ENCODE measurements around the gene GID8. TPM values are rescaled to one million over a fixed set of nuclear protein-coding genes. Genes with fewer than 3 reads are reported as not detected.

Gene GID8
- total and polyA plus RNA-seq, 2 experiments from 2014 or later = 41.8 to 106 TPM

DNA sequence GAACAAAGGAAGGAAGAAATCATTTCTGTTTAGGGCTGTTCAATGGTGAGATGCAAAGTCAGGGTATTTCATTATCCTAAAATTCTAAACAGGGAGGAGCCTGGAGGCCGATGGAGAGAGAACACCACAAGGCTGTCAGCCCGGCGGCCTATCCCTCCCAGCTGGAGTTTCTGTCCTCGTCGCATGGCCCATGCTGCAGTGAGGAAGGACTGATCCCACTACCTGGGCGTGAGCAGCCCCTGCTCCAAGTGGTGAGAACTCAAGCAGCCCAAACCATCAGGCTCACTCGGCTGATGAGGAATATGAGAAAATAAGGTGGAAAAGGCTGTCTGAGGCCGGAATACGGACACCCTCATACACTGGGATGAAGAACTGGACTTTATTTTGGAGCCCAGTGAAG, 42.4 kb upstream of the GID8 start (continued):
- TF ChIP-seq EZH2phosphoT487 (IDR thresholded peaks at IDR 0.05; ENCODE audit: unreplicated experiment) (no peak), STAT1 (IDR thresholded peaks at IDR 0.05; ENCODE audit: unreplicated experiment) (no peak)

- no peak for DNase-seq (ENCODE audit: low spot score)
- Histone ChIP-seq H3K4me2 (no peak overlapping the region), H3K36me3 (ENCODE audit: insufficient read depth) (peaks cover 50% of the 10 kb centered on the region), H2AFZ (no peak overlapping the region), H3K27ac (ENCODE audit: low read depth) (peak overlapping the region; percentile 50; the same call in 1 of the 2 replicates), H3K9me2 (ENCODE audit: insufficient read depth) (no peaks in the 10 kb centered on the region), H3K79me2 (replicated peaks; ENCODE audit: insufficient read depth) (no peaks in the 10 kb centered on the region), H3K4me3 (no peak overlapping the region), H4K20me1 (replicated peaks; ENCODE audit: insufficient read depth) (peaks cover 41% of the 10 kb centered on the region), H3K4me1 (ENCODE audit: insufficient read depth) (peaks cover 29% of the 10 kb centered on the region), H3F3A (replicated peaks; ENCODE audit: low read depth) (peaks cover 66% of the 10 kb centered on the region), H3K27me3 (ENCODE audit: insufficient read depth) (no peaks in the 10 kb centered on the region)
- Mint-ChIP-seq H3K27me3 (ENCODE audit: insufficient read depth, low read depth, poor library complexity) (peaks cover 28% of the 10 kb centered on the region), H3K27ac (no peak overlapping the region; the same call in 1 of the 2 replicates), H3K4me3 (no peak overlapping the region), H3K36me3 (ENCODE audit: low read depth) (peaks cover 56% of the 10 kb centered on the region), H3K4me1 (peaks cover 40% of the 10 kb centered on the region), H3K9me3 (no peaks in the 10 kb centered on the region; the same call in 2 of the 3 replicates)
- ATAC-seq = no peak
- TF ChIP-seq JUNB (IDR thresholded peaks at IDR 0.05; ENCODE audit: unreplicated experiment) (no peak), ZNF331 (CRISPR knock-in tag; IDR thresholded peaks at IDR 0.05; ENCODE audit: low read depth) (no peak), EZH2phosphoT487 (IDR thresholded peaks at IDR 0.05; ENCODE audit: unreplicated experiment) (no peak), POLR2AphosphoS5 (IDR thresholded peaks at IDR 0.05; ENCODE audit: low read depth) (no peak), ZNF114 (CRISPR knock-in tag; IDR thresholded peaks at IDR 0.05) (no peak), STAT1 (IDR thresholded peaks at IDR 0.05; ENCODE audit: unreplicated experiment) (no peak), CREB1 (CRISPR knock-in tag; IDR thresholded peaks at IDR 0.05; ENCODE audit: low read depth) (no peak), NANOG (IDR thresholded peaks at IDR 0.05; ENCODE audit: borderline replicate concordance) (no peak), EZH2 (IDR thresholded peaks at IDR 0.05; ENCODE audit: low read depth, unreplicated experiment) (no peak)
- TF ChIP-seq, protein P1, sequence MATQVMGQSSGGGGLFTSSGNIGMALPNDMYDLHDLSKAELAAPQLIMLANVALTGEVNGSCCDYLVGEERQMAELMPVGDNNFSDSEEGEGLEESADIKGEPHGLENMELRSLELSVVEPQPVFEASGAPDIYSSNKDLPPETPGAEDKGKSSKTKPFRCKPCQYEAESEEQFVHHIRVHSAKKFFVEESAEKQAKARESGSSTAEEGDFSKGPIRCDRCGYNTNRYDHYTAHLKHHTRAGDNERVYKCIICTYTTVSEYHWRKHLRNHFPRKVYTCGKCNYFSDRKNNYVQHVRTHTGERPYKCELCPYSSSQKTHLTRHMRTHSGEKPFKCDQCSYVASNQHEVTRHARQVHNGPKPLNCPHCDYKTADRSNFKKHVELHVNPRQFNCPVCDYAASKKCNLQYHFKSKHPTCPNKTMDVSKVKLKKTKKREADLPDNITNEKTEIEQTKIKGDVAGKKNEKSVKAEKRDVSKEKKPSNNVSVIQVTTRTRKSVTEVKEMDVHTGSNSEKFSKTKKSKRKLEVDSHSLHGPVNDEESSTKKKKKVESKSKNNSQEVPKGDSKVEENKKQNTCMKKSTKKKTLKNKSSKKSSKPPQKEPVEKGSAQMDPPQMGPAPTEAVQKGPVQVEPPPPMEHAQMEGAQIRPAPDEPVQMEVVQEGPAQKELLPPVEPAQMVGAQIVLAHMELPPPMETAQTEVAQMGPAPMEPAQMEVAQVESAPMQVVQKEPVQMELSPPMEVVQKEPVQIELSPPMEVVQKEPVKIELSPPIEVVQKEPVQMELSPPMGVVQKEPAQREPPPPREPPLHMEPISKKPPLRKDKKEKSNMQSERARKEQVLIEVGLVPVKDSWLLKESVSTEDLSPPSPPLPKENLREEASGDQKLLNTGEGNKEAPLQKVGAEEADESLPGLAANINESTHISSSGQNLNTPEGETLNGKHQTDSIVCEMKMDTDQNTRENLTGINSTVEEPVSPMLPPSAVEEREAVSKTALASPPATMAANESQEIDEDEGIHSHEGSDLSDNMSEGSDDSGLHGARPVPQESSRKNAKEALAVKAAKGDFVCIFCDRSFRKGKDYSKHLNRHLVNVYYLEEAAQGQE (IDR thresholded peaks at IDR 0.05; ENCODE audit: unreplicated experiment) = no peak
- TF ChIP-seq, protein P2, sequence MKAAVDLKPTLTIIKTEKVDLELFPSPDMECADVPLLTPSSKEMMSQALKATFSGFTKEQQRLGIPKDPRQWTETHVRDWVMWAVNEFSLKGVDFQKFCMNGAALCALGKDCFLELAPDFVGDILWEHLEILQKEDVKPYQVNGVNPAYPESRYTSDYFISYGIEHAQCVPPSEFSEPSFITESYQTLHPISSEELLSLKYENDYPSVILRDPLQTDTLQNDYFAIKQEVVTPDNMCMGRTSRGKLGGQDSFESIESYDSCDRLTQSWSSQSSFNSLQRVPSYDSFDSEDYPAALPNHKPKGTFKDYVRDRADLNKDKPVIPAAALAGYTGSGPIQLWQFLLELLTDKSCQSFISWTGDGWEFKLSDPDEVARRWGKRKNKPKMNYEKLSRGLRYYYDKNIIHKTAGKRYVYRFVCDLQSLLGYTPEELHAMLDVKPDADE (IDR thresholded peaks at IDR 0.05) = no peak
- TF ChIP-seq, protein P3, sequence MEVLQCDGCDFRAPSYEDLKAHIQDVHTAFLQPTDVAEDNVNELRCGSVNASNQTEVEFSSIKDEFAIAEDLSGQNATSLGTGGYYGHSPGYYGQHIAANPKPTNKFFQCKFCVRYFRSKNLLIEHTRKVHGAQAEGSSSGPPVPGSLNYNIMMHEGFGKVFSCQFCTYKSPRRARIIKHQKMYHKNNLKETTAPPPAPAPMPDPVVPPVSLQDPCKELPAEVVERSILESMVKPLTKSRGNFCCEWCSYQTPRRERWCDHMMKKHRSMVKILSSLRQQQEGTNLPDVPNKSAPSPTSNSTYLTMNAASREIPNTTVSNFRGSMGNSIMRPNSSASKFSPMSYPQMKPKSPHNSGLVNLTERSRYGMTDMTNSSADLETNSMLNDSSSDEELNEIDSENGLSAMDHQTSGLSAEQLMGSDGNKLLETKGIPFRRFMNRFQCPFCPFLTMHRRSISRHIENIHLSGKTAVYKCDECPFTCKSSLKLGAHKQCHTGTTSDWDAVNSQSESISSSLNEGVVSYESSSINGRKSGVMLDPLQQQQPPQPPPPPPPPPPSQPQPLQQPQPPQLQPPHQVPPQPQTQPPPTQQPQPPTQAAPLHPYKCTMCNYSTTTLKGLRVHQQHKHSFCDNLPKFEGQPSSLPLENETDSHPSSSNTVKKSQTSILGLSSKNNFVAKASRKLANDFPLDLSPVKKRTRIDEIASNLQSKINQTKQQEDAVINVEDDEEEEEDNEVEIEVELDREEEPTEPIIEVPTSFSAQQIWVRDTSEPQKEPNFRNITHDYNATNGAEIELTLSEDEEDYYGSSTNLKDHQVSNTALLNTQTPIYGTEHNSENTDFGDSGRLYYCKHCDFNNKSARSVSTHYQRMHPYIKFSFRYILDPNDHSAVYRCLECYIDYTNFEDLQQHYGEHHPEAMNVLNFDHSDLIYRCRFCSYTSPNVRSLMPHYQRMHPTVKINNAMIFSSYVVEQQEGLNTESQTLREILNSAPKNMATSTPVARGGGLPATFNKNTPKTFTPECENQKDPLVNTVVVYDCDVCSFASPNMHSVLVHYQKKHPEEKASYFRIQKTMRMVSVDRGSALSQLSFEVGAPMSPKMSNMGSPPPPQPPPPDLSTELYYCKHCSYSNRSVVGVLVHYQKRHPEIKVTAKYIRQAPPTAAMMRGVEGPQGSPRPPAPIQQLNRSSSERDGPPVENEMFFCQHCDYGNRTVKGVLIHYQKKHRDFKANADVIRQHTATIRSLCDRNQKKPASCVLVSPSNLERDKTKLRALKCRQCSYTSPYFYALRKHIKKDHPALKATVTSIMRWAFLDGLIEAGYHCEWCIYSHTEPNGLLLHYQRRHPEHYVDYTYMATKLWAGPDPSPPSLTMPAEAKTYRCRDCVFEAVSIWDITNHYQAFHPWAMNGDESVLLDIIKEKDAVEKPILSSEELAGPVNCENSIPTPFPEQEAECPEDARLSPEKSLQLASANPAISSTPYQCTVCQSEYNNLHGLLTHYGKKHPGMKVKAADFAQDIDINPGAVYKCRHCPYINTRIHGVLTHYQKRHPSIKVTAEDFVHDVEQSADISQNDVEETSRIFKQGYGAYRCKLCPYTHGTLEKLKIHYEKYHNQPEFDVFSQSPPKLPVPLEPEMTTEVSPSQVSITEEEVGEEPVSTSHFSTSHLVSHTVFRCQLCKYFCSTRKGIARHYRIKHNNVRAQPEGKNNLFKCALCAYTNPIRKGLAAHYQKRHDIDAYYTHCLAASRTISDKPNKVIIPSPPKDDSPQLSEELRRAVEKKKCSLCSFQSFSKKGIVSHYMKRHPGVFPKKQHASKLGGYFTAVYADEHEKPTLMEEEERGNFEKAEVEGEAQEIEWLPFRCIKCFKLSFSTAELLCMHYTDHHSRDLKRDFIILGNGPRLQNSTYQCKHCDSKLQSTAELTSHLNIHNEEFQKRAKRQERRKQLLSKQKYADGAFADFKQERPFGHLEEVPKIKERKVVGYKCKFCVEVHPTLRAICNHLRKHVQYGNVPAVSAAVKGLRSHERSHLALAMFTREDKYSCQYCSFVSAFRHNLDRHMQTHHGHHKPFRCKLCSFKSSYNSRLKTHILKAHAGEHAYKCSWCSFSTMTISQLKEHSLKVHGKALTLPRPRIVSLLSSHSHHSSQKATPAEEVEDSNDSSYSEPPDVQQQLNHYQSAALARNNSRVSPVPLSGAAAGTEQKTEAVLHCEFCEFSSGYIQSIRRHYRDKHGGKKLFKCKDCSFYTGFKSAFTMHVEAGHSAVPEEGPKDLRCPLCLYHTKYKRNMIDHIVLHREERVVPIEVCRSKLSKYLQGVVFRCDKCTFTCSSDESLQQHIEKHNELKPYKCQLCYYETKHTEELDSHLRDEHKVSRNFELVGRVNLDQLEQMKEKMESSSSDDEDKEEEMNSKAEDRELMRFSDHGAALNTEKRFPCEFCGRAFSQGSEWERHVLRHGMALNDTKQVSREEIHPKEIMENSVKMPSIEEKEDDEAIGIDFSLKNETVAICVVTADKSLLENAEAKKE (CRISPR knock-in tag; IDR thresholded peaks at IDR 0.05) = no peak
Observed at GRCh38 chr20:62896526-62896925, 41.4 kb upstream of the GID8 start.

Measured in GM23338 (cell line).